ENCODE results near the gene POU2F3.

GRCh38 chr11:120208777-120209176, 31.2 kb upstream of the POU2F3 start:
- TF ChIP-seq CTCF (IDR thresholded peaks at IDR 0.05) (no peak), POLR2A (IDR thresholded peaks at IDR 0.05) (no peak), EP300 (IDR thresholded peaks at IDR 0.05) (no peak), POLR2AphosphoS5 (IDR thresholded peaks at IDR 0.05) (peak in 2 of 3 donors; percentile 7 to 53)

Data from stomach (tissue), 4 donors.